GM12801 (cell line): ENCODE results near the gene RHOF.

ENCODE experiments used
- TF ChIP-seq, protein P1 (sequence below): IDR thresholded peaks from one replicate; pipeline ENCODE4 v1.5.1; 2011; ENCODE audit warnings: control low read depth; ENCODE audit not compliant: insufficient read length; ENCODE audit errors: extremely low read depth

RHOF gene

DNA sequence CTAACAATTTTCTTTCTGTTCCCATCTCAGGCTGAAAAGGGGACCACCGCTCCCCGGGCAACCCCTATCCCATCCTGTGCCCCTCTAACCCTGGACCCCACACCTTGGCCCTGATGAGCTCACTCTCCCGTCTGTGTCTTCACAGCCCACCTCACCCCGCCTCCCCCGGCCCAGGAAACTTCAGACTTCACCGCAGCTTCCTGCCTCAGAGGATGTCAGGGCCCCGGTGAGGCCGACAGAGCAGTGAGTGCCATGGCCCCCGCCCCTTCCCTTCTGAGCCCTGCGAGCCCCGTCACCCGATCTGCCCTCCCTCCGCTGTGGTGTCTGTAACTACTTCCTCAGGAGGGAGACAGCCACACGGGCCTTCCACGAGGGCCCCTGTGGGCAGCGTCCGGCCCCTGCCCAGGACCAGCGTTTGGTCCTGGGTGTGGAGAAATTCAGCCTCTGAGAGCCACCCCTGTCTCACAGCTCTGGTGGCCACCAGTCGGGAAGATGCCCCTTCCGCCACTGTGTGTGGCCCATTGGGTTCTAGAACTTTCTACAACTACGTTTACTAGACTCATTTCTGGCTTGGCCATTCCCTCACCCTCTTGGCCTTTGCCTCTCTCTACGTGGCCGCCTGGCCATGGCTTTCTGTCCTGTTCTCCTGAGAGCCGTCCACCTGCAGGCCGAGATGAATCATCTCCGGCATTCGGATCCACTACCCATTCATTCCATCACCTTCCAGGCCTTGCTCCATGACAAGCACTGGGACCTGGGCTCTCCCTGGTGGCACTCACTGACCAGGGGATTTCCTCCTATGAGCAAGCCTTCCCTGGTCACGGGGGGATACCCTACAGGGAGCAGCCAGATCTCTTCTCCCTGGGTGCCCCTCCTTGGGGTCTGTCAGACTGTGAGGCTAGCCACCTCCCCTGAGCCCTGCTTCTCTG lies 3.4 kb downstream of the RHOF start:
- TF ChIP-seq, protein P1, sequence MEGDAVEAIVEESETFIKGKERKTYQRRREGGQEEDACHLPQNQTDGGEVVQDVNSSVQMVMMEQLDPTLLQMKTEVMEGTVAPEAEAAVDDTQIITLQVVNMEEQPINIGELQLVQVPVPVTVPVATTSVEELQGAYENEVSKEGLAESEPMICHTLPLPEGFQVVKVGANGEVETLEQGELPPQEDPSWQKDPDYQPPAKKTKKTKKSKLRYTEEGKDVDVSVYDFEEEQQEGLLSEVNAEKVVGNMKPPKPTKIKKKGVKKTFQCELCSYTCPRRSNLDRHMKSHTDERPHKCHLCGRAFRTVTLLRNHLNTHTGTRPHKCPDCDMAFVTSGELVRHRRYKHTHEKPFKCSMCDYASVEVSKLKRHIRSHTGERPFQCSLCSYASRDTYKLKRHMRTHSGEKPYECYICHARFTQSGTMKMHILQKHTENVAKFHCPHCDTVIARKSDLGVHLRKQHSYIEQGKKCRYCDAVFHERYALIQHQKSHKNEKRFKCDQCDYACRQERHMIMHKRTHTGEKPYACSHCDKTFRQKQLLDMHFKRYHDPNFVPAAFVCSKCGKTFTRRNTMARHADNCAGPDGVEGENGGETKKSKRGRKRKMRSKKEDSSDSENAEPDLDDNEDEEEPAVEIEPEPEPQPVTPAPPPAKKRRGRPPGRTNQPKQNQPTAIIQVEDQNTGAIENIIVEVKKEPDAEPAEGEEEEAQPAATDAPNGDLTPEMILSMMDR = no peak

DNA sequence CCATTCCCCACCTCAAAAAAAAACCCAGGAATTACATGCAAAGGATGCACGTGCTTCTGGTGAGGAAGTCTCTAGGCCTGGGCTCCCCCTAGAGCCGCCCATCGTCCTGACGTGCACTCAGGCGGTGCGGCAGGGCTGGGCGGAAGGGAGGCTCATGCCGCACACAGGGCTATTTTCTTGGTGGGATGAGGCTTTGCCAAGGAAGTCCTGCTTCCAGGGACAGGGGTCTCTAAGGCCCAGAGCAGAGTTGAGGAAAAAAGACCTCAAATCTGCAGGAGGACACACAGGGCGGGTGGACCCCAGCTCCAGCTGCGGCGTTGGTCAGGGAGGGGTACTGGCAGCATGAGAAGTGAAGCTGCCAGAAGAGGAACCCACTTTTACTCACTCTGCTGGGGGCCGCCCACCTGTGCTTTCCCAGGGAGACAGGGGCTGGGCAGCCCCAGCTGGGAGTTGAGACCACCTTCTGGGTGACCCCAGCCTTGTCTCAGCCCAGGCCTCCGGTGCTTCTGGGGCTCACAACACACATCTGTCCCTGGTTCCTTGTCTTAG lies 4.2 kb downstream of the RHOF start:
- TF ChIP-seq, protein P1 = no peak

DNA sequence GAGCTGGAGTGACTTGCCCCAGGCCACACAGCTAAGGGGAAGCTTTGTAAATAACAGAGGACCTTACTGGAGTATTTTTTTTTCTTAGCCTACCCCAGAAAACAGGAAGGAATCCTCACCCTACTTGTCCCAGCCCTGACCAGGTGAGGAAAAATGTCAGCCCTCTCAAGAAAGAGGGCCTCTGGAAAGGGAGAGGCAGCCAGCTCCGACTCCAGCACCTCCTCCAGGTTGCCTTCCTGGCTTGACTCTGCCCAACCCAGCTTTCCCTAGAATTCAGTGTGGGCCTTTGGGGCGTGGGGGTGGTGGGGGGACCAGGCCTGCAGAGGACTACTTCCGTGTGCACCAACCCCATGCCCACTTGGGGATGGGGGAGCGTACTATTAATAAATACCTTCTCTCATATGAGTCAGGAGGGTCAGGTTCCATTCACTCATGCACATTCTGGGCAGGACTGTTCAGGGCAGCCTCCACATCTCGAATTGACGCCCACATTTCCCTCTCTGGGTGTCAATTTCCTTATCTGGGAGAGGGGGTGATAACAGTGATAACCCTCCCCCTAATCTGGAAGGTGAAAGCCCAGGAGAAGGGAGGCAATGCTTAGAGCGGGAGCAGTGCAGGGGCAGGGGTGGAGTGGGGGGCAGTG lies 5.2 kb downstream of the RHOF start:
- TF ChIP-seq, protein P1 = no peak

DNA sequence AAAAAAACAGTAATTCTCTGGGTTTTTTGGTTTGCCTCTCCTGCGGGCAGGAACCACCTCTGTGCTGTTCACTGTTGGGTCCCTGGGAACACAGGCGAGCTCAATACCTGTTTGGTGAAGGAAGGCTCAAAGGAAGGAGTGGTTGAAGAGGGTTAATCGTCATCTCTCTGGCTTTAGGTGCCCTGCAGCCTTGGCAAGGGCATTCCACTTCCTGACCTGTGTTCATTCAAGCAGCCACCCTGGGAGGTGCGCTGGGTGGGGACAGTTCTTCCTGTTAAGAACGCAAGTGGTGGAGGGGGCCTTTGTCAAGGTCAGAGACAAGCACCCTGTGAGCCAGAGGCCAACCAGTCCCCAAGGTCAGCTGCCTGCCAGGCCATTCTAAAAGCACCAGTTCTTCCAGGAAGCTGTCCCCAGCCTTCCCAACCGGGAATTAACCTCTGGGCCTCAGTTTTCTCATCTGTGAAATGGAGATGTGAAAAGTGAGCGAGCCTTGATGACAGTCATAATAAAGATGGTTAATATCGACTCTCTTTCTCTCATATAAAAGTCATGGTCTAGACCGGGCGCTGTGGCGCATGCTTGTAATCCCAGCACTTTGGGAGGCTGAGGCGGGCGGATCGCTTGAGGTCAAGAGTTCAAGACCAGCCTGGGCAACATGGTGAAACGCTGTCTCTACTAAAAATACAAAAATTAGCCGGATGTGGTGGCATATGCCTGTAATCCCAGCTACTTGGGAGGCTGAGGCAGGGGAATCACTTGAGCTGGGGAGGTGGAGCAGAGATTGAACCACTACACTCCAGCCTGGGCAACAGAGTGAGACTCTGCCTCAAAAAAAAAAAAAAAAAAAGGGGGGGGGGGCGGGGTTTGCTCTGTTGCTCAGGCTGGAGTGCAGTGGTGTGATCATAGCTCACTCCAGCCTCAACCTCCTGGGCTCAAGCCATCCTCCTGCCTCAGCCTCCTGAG lies 6.1 kb downstream of the RHOF start:
- TF ChIP-seq, protein P1 = no peak

DNA sequence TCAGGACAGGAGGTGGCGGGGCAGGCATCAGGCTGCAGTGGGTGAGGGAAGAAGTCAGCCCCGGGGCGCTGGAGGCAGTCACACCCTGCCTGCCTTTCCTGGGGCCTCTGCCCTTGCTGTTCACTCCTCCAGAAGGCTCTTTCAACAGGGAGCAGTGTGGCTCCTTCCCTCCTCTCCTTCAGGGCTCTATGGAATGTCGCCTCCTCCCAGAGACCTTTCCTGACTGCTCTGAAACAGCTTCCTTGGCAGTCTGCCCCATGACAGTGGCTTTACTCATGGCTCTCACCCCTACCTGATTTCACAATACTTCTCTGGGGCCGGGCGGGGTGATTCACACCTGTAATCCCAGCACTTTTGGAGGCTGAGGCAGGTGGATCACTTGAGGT lies 7.1 kb downstream of the RHOF start:
- TF ChIP-seq, protein P1 = no peak

DNA sequence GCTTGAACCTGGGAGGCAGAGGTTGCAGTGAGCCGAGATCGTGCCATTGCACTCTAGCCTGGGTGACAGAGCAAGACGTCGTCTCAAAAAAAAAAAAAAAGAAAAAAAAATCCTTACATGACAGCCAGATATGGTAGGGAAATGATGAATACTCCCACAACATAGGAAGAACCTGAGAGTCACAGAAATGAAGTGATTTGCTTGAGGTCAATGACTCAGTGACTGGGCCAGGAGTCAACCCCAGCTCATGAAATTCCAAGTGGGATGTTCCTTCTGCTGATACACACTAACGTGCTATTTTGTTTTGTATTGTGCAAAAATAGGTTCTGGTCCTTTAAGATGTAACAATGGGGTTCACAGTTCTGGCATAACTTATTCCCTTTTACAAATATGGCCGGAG lies 9.0 kb downstream of the RHOF start:
- TF ChIP-seq, protein P1 = no peak
